ENCODE measurements around the gene BCR.
"Not testable (repeated sequence)": the region's sequence is repeated elsewhere in the genome, so short reads cannot be mapped to it uniquely, and the experiment has no call there.

BCR gene

DNA sequence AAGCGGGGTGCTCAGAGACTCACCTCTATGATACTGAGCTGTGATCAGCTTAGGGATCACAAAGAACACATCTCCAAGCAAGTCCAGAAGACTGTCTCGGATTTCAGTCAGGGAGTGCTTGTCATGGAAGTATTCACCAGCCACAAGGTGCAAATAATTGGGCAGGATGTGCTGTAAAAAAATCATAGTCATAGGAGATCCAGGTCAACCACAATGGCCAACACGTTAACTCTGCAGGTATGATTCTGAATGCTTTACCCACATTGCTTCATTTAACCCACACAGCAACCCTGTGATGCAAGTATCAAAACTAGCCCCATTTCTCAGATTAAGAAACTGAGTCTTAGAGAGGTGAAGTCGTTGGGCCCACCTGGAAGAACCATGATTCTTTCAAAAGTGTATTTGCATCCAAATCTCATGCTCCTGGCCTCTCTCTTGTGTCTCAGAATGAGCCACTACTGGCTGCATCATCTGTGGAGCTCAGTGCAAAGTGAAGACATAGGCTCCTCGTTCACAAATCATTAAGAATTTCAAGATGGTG is 179.3 kb downstream of the BCR start:
- DNase-seq = no peak
- no peak for TF ChIP-seq POLR2A (IDR thresholded peaks at IDR 0.05; ENCODE audit: low read length)
- TF ChIP-seq GATA1 (IDR thresholded peaks at IDR 0.05; ENCODE audit: low read depth, low read length) = no peak

DNA sequence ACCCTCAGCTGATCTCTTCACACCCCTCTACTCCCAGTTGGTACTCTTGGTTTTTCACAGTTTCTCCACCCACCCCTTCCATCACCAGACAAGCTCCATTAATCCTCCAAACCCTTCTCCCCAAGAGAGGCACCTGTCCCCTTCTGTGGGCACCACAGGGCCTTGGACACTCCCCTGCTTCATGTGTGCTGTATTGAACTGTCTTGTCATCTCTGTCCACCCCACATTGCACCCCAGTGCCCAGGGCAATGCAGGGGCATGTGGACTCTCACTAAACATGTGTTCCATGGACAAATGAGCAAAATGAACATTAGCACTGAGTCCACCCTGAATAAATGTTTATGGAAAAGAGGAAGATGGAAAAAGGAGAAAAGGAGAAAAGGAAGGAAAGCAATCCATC is 181.4 kb downstream of the BCR start:
- TF ChIP-seq POLR2A (IDR thresholded peaks at IDR 0.05; ENCODE audit: low read length) (no peak), GATA1 (IDR thresholded peaks at IDR 0.05; ENCODE audit: low read depth, low read length) (no peak)

DNA sequence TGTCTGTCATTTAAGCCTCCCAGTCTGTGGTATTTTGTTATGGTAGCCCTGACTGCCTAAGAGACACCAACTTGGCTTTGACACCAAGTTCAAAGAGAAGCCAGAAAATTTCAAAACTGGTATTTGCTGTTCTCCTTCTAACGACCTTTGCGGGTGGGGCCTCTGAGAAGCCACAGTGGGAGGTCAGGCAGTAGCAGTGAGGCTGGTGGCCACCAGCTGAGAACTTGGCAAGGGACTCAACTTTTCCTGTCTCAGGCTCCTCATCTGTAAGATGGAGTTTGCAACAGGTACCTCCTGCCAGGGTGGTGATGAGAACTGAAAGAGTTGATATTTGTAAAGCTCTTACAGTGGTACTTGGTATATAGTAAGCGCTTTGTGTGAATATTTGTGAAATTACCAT is 183.4 kb downstream of the BCR start:
- TF ChIP-seq GATA1 (IDR thresholded peaks at IDR 0.05; ENCODE audit: low read depth, low read length) (no peak), POLR2A (IDR thresholded peaks at IDR 0.05; ENCODE audit: low read length) (no peak)
- no peak for DNase-seq

More for the DNA sequence above, 181.4 kb downstream of the BCR start:
- no peak for DNase-seq

DNA sequence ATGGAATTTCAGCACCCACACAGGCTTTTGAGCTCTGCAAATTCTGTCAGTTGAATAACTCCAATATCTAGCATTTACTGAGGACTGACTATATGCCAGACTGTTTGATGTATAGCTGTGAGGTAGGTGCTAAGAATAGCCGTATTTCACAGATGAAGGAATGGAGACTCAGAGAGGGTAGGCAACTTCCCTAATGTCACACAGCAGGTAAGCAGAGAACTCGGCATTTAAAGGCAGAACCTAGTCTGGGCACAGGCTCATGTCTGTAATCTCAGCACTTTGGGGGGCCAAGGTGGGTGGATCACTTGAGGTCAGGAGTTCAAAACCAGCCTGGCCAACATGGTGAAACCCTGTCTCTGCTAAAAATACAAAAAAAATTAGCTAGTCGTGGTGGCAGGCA is 184.1 kb downstream of the BCR start:
- TF ChIP-seq POLR2A (IDR thresholded peaks at IDR 0.05; ENCODE audit: low read length) (no peak), GATA1 (IDR thresholded peaks at IDR 0.05; ENCODE audit: low read depth, low read length) (no peak)
- no peak for DNase-seq

DNA sequence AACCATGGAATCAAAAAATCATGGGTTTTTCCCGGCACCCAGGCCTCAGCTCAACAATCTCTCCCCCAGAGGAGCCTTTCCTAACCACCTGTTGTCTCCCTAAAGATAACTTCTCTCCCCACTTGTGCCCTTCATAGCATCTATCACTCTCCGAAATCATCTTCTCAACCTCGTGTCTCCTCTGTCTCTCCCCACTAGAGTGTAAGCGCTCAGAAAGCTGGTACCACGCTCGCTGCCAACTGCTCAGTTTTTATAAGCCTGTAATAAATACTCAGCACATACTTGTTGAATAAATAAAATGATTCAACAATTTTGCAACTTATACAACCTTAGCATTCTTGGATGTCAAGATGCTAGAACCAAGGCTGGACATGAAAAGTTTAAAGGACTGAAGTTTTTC is 185.2 kb downstream of the BCR start:
- TF ChIP-seq GATA1 (IDR thresholded peaks at IDR 0.05; ENCODE audit: low read depth, low read length) (no peak), POLR2A (IDR thresholded peaks at IDR 0.05; ENCODE audit: low read length) (no peak)
- DNase-seq = no peak

DNA sequence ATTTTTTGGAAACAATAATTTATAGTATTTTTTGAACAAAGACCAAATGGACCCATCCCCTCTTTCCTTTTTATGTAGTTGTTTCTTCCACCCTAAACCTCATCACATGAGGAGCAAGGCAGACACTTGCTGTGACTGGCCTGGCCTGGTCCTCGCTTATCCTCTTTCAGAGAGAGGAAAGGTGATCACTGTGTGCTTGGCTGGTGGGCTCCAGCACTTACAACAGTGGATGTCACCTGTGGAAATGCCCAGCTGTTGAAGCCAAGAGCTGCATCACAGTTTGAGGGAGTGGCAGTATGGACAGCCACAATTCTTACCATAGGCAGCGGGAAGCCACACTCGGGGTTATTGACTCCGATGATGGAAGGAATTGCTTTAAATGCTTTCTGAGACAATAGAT is 185.7 kb downstream of the BCR start:
- no peak for TF ChIP-seq GATA1 (IDR thresholded peaks at IDR 0.05; ENCODE audit: low read depth, low read length)
- no peak for TF ChIP-seq POLR2A (IDR thresholded peaks at IDR 0.05; ENCODE audit: low read length)
- no peak for DNase-seq

DNA sequence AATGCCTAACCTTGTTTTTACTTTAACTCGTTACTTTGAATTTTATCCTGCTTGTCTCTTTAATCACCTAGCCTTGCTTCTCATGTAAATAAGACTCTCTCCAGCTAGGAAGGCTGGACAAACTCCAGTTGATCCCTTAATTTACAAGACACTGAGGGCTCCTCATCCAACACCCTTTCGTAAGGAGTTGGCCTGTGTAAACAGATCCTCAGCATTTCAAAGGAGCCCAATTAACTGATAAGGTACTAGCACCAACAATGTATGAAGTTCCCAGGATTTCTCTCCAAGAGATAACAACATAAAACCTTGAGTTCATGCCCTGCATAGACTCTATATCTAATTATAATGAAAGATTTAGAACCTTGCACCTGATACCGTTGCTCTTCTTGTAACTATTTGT is 186.9 kb downstream of the BCR start:
- DNase-seq = not testable (repeated sequence)
